GM18868 (cell line): ENCODE measurements around the gene DUT.
"Not testable (repeated sequence)": the region's sequence is repeated elsewhere in the genome, so short reads cannot be mapped to it uniquely, and the experiment has no call there.

ENCODE experiments used
- ATAC-seq: cut with Tn5 transposase; IDR thresholded peaks from one replicate; pipeline ENCODE4 v1.9.1; 2021; ENCODE audit warnings: mild to moderate bottlenecking, moderate library complexity; ENCODE audit not compliant: unreplicated experiment

Gene DUT

GRCh38 chr15:48326180-48326579 lies 5.0 kb upstream of the DUT start:
- ATAC-seq = not testable (repeated sequence)

- ATAC-seq = no peak
Measured at GRCh38 chr15:48330105-48330785, 984 bp upstream of the DUT start.

GRCh38 chr15:48331796-48332641 lies 790 bp downstream of the DUT start:
- peak; percentile 53 for ATAC-seq

GRCh38 chr15:48332642-48333034 lies 1.4 kb downstream of the DUT start:
- ATAC-seq = no peak

GRCh38 chr15:48333540-48333939 lies 2.3 kb downstream of the DUT start:
- no peak for ATAC-seq

- ATAC-seq = no peak
Measured at GRCh38 chr15:48334260-48334659, 3.0 kb downstream of the DUT start.

- ATAC-seq = no peak
Measured at GRCh38 chr15:48336940-48337339, 5.7 kb downstream of the DUT start.

- no peak for ATAC-seq
Measured at GRCh38 chr15:48337607-48338006, 6.4 kb downstream of the DUT start.

GRCh38 chr15:48340111-48340510 lies 8.9 kb downstream of the DUT start:
- ATAC-seq = peak; percentile 53

- ATAC-seq = no peak
Measured at GRCh38 chr15:48343865-48344264, 12.6 kb downstream of the DUT start.

GRCh38 chr15:48345516-48345915 lies 14.3 kb downstream of the DUT start:
- ATAC-seq = no peak

- ATAC-seq = peak; percentile 97
Measured at GRCh38 chr15:48352474-48353072, 21.3 kb downstream of the DUT start.

GRCh38 chr15:48354694-48355303 lies 23.6 kb downstream of the DUT start:
- ATAC-seq = no peak

- no peak for ATAC-seq
Measured at GRCh38 chr15:48355377-48355776, 24.1 kb downstream of the DUT start.

GRCh38 chr15:48358229-48359152 lies 27.3 kb downstream of the DUT start:
- ATAC-seq = peak; percentile 53

GRCh38 chr15:48360841-48361240 lies 29.6 kb downstream of the DUT start:
- ATAC-seq = no peak

GRCh38 chr15:48361685-48362084 lies 30.5 kb downstream of the DUT start:
- no peak for ATAC-seq

- ATAC-seq = no peak
Measured at GRCh38 chr15:48363474-48363873, 32.2 kb downstream of the DUT start.

- ATAC-seq = no peak
Measured at GRCh38 chr15:48365575-48365974, 34.3 kb downstream of the DUT start.

GRCh38 chr15:48366584-48367312 lies 35.5 kb downstream of the DUT start:
- no peak for ATAC-seq
